GM21786 (cell line): Measurements from ENCODE around the gene GNA15.
"Not testable (repeated sequence)": the region's sequence is repeated elsewhere in the genome, so short reads cannot be mapped to it uniquely, and the experiment has no call there.

Experiments
- ATAC-seq: cut with Tn5 transposase; IDR thresholded peaks from one replicate; pipeline ENCODE4 v1.9.1; 2021; ENCODE audit not compliant: unreplicated experiment

The GNA15 gene

DNA sequence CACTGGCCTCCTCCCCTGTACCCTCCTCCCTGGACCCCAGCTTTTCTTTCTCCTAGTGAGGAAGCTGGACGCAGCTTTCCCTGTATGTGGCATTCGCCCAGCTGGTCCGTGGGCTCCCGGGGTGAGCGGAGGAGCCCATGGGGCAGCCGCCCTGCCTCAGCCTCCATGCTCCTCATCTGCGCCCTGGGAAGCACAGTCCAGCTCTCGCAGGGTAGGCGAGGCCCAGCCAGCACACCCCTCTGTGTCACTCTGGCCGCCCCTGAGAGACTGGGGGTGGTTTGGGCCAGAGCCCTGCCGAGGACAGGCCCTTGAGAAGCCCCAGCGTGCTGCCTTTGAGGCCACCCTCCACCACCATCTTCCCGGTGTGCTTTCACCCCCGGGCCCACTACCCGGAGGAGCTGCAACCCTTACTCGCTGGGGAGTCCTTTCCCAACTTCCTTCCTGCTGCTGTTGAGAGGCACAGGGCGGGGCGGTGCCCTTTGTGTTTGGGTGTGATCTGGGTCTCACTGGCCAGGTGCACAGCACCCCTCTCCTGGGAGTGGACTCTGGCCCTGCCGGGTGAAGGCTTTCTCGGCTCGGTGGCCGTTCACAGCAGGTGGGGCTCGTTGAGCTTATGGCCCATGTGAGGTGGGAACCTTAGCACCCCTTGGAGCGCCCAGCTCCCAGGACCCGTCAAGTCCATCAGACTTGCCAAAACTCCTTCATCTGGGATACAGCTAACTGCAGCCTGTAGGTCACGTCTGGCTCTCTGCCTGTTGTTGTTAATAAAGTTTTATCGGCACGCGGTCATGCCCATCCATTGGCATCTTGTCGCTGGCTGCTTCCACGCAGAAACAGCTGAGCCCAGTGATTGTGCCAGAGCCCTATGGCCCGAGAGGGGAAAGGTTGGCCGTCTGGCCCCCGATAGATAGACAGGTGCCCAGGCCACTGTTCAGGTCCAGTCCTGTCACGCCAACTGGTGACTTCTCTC, 53.1 kb downstream of the GNA15 start:
- ATAC-seq = no peak

DNA sequence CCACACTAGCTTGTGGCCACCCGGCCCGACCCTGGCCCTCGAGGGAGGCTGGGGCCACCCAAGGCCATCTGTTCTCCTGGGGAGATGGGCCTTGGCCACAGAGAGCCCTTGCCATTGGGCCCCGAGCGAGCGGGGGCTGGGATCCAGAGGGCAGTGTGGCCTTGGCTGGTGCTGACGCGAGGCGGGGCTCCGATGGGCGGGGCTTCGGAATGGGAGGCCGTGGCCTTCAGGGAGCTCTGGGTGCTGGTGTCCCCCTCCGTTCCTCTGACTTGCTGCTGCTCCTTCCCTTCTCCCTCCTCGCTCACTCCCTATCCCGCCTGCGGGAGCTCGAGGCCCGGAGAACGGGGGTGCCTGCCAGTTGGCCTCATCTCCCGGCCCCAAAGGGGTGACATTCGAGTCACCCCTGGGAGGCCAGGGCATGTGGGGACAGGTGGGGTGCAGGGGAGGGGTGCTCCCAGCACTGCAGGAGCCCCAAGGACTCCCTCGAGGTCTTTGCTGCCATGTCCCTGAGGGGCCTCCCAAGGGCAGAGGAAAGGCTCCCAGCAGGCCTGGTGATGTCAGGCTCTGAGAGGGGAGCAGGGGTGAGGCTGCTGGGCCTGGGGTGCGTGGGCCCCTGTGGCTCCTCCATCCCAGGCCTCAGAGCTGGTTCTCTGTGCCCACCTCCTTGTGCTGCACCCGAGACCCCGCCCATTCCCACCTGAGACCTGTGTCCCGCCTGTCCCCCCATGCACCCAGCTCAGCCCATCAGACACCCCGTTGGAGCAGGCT, 54.1 kb downstream of the GNA15 start:
- no peak for ATAC-seq

DNA sequence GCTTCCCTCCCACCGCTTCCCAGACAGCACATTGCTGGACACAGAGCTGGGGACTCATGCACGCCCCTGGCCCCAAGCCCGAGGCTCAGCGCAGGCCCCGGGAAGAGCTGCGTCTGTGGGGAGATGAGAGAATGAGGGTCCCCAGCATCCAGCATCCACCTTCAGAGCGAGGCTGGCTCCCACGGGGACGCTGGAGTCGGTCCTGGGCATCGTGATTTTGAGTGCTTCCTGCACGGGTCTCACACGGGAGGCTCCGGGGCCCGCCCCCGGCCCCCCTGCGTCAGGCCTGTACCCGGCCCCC, 54.6 kb downstream of the GNA15 start:
- ATAC-seq = no peak

DNA sequence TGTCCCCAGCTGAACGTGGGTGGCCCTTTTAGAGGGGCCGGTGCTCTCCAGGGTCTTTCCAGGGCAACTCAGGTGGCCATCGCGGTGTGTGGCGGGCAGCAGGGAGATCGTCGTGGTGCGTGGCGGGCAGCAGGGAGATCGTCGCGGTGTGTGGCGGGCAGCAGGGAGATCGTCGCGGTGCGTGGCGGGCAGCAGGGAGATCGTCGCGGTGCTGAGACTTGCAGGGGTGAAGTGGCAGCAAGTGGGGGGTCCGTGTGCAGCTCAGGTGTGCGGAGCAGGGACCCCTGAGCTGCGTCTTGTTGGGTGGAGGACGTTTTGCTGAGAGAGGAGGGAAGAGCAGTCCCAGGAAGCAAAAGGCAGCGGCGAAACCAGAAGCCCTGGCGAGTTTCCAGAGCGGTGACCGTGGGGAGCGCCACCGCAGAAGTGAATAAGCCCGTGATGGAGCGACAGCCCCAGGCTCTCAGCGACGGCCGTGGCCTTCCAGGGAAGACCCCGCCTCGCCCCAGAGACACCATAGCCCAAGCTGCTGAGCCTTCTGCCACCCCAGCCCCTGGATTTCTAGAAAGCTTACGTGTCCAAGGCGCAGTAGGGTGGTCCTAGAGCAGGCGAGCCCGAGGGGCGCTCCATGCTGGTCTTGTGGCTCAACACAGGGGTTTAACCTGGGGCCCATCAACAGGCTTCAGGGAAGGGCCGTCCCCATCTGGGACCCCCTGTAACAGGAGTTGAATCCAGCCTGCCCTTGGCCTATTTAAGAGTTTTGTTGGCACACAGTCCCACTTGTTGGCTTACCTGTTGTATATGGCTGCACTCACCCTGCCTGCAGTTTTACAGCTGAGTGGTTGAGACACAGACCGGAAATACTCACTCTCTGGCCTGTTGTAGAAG, 55.3 kb downstream of the GNA15 start:
- ATAC-seq = no peak

DNA sequence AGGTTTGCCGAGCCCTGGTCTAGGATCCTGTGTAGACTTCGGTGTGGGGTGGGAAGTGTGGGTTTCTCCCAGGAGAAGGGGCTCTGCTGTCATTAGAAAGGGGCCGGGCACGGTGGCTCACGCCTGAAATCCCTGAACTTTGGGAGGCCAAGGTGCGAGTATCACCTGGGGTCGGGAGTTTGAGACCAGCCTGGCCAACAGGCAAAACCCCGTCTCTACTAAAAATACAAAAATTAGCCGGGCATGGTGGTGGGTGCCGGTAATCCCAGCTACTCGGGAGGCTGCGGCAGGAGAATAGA, 55.9 kb downstream of the GNA15 start:
- ATAC-seq = not testable (repeated sequence)

DNA sequence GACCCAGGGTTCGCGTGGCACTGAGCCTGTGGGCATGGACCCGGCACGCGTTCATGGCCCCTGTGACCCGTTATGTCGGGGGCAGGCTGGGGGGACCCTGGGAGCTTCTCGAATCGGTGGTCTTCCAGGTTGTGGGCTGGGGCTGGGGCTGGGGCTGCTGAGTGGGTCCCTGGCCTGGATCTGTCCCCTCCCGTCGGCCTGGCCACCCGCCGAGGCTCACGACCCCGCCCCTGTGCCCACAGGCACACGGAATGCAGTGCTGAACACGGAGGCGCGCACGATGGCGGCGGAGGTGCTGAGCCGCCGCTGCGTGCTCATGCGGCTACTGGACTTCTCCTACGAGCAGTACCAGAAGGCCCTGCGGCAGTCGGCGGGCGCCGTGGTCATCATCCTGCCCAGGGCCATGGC, 56.4 kb downstream of the GNA15 start:
- no peak for ATAC-seq

DNA sequence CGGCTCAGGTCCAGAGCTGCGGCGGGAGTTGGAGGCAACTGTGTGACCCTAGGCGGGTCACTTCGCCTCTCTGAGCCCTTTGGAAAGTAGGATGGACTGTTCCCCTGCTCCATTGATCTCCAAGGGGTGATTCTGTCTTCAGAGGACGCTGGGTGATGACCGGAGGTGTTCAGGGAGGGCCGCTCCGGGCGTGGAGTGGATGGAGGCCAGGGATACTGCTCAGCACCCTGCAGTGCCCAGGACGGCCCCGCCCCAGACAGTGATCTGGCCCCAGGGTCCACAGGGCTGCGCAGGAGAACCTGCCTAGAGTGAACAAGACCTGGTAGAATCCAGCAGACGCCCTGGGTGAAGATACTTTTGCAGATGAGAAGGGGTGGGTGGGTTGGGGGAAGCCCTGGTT, 56.9 kb downstream of the GNA15 start:
- no peak for ATAC-seq

DNA sequence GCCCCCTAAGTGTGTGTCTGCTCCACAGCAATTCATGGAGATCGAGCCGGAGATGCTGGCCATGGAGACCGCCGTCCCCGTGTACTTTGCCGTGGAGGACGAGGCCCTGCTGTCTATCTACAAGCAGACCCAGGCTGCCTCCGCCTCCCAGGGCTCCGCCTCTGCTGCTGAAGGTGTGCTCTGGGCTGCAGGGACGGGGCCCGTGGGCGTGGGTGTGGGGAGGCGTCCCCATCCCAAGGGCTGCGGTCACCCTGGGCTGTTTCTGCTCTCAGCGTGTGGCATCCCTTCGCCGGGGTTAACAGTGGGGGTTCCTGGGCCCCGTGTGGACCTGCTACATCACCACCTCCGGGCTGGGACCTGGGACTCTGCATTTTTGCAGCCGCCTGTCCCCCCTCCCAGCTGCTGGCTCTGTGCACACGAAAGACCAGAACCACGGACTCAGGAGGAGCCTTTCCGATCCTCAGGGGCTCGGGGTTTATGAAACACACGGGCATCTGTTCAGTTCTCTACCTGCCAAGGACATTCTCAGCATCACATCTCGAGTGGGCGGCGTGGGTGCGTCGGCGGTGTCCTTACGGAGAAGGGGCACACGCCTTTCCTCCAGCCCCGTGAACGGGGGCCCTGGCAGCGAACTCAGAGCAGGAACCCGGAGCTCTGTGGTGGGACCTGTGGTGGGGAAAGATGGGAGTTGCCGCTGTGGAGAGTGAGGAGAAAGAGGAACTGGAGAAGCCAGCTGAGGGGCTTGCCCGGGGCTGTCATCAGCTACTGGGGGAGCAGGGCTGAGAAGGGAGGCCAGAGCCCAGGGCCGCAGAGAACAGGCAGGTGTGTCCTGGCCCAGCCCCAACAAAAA, 57.6 kb downstream of the GNA15 start:
- no peak for ATAC-seq

DNA sequence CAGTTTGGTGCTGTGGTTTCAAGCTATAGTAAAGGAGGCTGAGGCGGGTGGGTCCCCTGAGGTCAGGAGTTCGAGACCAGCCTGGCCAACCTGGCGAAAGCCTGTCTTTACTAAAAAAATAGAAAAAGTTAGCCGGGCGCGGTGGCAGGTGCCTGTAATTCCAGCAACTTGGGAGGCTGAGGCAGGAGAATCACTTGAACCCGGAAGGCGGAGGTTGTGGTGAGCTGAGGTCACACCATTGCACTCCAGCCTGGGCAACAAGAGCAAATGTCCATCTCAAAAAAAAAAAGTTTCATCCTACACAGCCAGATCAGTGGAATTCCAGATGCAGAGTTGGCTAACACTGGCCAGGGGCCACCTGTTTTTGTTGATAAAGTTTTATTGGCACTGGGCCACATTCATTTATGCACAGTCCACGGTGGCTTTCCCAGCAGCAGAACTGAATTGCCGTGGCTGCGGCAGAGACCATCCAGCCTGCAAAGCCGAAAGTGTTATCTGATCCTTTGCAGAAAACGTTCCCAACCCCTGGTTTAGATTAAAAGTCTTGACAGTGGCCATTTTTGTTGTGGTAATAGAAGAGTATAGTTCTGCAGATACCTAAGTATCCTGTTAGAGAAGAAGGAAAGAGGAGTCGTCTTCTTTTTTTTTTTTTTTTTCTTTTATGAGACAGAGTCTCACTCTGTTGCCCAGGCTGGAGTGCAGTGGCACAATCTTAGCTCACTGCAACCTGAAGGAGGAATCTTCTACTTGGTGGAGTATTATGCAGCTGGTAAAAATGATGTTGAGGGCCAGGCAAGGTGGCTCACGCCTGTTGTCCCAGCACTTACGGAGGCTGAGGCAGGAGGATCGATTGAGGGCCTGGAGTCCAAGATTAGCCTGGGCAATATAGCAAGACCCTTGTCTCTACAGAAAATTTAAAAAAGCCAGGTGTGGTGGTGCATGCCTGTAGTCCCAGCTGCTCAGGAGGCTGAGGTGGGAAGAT, 58.6 kb downstream of the GNA15 start:
- no peak for ATAC-seq

DNA sequence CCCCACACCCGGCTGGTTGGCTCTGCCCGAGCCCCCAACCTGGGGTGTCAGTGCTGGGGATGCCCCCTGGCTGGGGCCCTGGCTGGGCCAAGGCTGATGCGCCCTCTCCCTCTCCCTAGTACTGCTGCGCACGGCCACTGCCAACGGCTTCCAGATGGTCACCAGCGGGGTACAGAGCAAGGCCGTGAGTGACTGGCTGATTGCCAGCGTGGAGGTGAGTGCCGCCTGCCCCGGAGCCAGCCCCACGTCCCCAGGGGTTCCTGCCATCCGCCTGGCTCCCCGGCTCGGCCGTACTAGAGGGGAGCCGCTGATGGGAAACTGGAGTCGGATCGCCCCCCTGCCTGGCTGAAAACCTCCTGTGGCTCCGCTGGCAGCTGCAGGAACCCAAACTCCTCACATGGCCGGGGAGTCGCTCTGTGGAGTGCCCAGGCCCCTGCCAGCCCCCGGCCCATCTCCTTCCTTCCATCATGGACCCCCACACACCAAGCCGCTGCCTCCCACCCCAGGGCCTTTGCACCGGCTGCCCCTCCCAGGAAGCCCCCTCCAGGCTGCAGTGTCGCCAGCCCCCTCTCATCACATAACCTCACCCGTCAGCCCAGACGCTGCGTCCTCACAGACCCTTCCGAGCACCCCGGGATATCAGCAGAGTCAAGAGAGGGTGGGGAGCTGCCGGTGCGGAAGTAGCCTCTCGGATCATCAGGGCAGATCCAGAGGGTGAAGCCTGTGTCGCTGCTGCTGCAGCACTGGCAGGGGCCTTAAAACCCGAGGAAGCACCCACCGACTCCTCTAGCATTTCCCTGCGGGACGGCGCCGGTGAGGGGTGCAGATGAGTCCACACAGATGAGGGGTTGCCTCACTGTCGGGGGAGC, 60.5 kb downstream of the GNA15 start:
- no peak for ATAC-seq

DNA sequence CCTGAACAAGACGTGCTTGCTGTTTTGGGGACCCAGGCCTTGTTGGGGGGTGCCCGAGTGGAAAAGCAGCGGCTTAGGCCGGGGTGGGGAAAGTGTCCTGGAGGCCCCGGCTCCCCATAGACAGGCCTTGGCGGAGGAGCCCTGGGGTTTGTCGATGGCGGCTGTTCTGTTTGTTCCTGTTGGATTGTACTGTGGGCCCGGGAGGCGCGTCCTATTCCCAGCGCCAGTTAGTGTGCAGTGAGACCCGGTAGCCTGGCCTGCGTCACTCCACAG, 61.0 kb downstream of the GNA15 start:
- ATAC-seq = no peak

DNA sequence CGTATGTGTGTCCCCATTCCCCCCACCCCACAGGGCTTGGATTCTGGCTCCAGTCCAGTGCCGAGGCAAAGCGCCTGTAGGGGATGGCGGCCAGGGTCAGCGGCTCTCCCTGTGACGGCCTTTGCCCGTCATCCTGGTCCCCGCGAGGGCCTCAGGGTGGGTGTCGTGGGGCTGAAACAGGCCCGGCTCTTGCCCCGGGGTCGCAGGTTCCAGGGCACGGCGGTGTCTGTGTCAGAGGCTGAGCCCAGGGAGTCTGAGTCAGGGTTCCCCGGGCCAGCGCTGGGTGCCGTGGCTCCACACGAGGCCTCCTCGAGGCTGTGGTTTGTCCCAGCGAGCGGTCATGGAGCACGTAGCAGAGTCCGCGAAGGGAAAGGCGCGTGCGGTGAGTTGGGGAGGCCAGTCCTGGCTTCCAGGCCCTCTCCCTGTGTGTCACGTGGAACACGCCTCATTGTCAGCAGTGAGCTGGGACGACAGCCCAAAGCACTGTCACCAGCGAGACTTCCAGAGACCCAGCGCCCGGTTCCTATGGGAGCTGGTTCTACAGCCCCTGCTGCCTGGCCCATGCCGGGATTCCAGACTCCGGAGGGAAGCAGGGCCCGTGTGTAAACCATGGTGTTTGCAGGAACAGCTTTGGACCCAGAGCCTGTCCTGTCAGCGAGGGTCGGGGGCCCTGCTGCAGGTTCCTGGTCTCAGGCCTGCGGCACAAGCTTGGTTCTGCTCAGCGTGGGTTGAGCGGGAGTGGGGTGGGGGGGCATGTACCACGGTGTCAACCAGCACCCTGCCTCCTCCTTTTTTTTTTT, 63.3 kb downstream of the GNA15 start:
- no peak for ATAC-seq

DNA sequence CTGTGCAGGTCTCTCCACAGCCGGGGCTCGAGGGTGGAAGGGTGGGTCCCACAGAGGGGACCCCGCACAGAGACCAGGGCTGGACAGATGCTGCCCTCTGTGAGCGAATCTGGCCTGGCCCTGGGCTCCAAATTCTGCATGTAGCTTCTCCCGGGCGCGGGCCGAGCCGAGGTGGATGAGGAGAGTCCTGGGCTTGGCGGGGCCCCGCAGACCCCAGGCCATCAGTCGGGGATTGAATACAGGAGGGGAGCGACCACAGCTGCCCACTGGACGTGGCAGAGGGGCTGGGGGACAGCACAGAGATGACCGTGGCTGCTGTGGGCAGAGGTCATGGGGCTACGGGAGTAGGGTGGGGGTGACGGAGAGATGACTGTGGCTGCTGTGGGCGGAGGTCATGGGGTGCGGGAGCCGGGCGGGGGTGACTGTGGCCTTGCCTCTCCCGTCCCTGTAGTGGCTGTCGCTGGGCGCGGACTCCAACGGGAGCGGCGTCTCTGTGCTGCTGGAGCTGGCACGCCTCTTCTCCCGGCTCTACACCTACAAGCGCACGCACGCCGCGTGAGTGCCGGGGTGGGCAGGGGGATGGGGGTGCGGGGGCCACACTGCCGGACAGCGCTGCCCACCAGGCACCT, 65.4 kb downstream of the GNA15 start:
- no peak for ATAC-seq

DNA sequence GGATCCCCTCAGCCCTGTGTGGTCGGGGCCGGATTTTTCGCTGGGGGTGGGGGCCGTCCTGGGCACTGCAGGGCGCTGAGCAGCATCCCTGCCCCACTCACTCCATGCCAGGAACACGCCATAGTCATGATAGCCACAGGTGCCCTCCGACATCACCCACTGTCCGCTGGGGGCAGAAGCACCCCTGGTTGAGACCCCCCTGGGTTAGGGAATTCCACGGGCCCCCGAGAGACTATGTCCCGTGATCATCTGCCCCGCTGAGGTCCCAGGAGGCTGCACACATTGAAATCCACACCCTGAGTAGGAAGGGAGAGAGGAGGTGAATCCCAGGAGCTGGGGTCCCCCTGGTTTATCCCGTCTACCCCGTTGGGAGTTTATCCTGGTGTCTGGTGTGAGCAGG, 66.1 kb downstream of the GNA15 start:
- ATAC-seq = no peak

DNA sequence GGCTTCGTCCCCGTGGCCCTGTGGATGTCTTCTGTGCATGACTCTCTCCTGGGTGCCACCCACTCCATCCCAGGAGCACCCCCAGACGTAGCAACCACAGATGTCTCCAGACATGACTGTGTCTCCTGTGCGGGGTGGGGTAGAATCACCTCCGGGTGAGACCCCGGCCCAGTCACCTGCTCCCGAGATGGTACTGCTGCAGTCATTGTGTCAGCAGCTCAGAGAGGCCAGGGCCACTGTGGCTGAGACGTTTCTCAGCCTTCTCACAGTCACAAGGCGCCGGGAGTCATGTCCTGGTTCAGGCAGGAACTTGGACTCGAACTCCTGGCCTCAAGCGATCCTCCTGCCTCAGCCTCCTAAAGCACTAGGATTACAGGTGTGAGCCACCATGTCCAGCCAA, 66.5 kb downstream of the GNA15 start:
- no peak for ATAC-seq

DNA sequence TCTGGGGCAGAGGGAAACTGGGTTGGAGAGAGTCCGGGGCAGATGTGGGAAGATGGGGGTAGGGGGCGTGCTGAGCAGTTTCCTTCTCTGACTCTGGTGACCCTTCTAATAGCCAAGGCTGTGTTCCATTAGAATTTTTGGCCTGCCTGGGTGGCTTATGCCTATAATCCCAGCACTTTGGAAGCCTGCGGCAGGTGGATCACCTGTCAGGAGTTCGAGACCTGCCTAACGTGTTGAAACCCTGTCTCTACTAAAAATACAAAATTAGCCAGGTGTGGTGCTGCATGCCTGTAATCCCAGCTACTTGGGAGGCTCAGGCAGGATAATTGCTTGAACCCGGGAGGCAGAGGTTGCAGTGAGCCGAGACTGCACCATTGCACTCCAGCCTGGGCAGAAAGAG, 67.1 kb downstream of the GNA15 start:
- ATAC-seq = not testable (repeated sequence)

DNA sequence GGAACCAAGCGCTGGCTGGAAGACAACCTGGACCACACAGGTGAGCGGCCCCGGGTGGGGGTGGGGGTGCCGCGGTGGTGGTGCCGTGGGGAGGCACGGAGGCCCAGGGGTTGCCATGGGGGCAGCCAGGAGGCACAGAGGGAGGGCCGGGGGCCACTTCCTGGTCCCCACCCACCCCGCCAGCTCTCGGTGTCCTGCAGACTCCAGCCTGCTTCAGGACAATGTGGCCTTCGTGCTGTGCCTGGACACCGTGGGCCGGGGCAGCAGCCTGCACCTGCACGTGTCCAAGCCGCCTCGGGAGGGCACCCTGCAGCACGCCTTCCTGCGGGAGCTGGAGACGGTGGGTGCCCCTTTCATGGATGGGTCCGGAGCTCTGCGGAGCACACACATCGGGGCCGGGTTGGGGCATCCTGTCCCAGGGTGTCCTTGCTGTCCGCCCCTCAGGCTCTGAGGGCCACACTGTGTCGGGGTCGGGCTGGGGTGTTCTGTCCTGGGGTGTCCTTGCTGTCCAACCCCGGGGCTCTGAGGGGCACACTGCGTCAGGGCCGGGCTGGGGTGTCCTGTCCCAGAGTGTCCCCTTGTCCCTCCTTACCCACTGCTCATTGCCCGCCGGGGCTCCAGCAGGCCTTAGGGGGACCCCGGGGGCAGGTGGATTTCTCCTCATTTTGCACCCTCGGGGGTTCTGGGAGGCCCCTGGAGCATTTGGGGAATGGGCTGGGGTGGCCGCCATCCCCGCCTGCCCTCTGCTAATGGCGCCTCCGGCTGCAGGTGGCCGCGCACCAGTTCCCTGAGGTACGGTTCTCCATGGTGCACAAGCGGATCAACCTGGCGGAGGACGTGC, 68.2 kb downstream of the GNA15 start:
- ATAC-seq = no peak
